ENCODE results near the gene EFEMP1.

DNA sequence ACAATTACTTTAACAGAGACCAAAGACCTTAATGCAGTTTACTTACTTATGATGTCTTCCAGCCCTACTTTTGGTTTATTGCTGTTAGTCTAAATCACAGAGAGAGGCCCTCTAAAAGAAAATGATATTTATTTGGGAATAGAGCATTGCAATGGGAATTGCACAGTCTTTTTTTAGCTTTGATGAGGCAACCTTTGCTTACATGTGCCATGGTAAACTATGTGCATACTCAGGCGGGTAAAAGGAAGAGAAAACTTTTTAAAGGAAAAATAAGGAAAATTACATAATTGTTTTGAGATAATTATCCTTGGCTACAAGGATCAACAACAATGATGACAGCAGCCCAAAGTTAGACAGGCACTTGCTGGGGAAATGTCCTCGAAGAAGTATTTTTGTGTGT is 78.6 kb downstream of the EFEMP1 start:
- no peak for TF ChIP-seq GATA3 (IDR thresholded peaks at IDR 0.05; ENCODE audit: low read depth, low read length)
- no peak for TF ChIP-seq GATA2 (IDR thresholded peaks at IDR 0.05; ENCODE audit: low read depth, low read length)
